ENCODE results near the gene RNU6-7.
A peak's percentile ranks its signal among the peaks of the same experiment; 100 is the strongest.

RNU6-7 gene

GRCh38 chr14:32201816-32202490 lies at the start of gene RNU6-7:
TSS of gene RNU6-7 (plus strand) at chr14:32202045.
- no peak for FAIRE-seq

- no peak for FAIRE-seq
These were observed 35.8 kb upstream of the RNU6-7 start for GRCh38 chr14:32166029-32166428.

GRCh38 chr14:32166924-32167323 lies 34.9 kb upstream of the RNU6-7 start:
- no peak for FAIRE-seq

GRCh38 chr14:32167907-32168306 lies 33.9 kb upstream of the RNU6-7 start:
- FAIRE-seq: no peak

GRCh38 chr14:32169191-32169590 lies 32.7 kb upstream of the RNU6-7 start:
- FAIRE-seq: no peak

- no peak for FAIRE-seq
These were observed 30.4 kb upstream of the RNU6-7 start for GRCh38 chr14:32171469-32171868.

GRCh38 chr14:32183151-32184058 lies 18.4 kb upstream of the RNU6-7 start:
- FAIRE-seq: no peak

- no peak for FAIRE-seq
These were observed 16.7 kb upstream of the RNU6-7 start for GRCh38 chr14:32185097-32185496.

GRCh38 chr14:32186248-32186647 lies 15.6 kb upstream of the RNU6-7 start:
- FAIRE-seq: no peak

GRCh38 chr14:32189811-32190210 lies 12.0 kb upstream of the RNU6-7 start:
- FAIRE-seq: no peak

- FAIRE-seq: no peak
These were observed 11.2 kb upstream of the RNU6-7 start for GRCh38 chr14:32190673-32191072.

- no peak for FAIRE-seq
These were observed 9.0 kb upstream of the RNU6-7 start for GRCh38 chr14:32192712-32193373.

GRCh38 chr14:32193532-32193931 lies 8.3 kb upstream of the RNU6-7 start:
- FAIRE-seq: no peak

GRCh38 chr14:32195636-32196035 lies 6.2 kb upstream of the RNU6-7 start:
- FAIRE-seq: no peak

- FAIRE-seq: no peak
These were observed 3.9 kb upstream of the RNU6-7 start for GRCh38 chr14:32197919-32198318.

GRCh38 chr14:32200368-32201192 lies 1.3 kb upstream of the RNU6-7 start:
- no peak for FAIRE-seq

GRCh38 chr14:32201193-32201815 lies 541 bp upstream of the RNU6-7 start:
- FAIRE-seq: peak; percentile 51

GRCh38 chr14:32202491-32202997 lies 699 bp downstream of the RNU6-7 start:
- FAIRE-seq: no peak

GRCh38 chr14:32202998-32203882 lies 1.4 kb downstream of the RNU6-7 start, which contains the start of gene RNU6-8:
TSS of gene RNU6-8 (minus strand) at chr14:32203269.
- FAIRE-seq: peak; percentile 41

GRCh38 chr14:32203928-32204357 lies 2.1 kb downstream of the RNU6-7 start:
- no peak for FAIRE-seq

GRCh38 chr14:32205554-32205953 lies 3.7 kb downstream of the RNU6-7 start:
- no peak for FAIRE-seq
